DOHH2 (cell line): ENCODE measurements around the gene MKNK2.
"Not testable (repeated sequence)": the region's sequence is repeated elsewhere in the genome, so short reads cannot be mapped to it uniquely, and the experiment has no call there.

Experiments
- H3F3A ChIP-seq: fragments of 200-600 bp; sonication (generic), shearing (Covaris generic); 2 replicates; pipeline ENCODE4 v1.6.0; 2016; ENCODE audit warnings: antibody characterized with exemption, mild to moderate bottlenecking; ENCODE audit not compliant: control insufficient read depth, insufficient read depth
- H3K27ac ChIP-seq: fragments of 200-600 bp; sonication (generic); 2 replicates; pipeline ENCODE4 v1.5.1; 2014; ENCODE audit warnings: low read depth, mild to moderate bottlenecking, low read length, moderate library complexity
- H3K27me3 ChIP-seq: fragments of 200-600 bp; sonication (generic); 2 replicates; pipeline ENCODE4 v1.6.1; 2014; ENCODE audit warnings: mild to moderate bottlenecking, low read length, mixed read lengths; ENCODE audit not compliant: control insufficient read depth
- H3K36me3 ChIP-seq: fragments of 200-600 bp; sonication (generic); 2 replicates; pipeline ENCODE4 v1.6.1; 2014; ENCODE audit warnings: mild to moderate bottlenecking, low read length, moderate library complexity, mixed read lengths; ENCODE audit not compliant: control insufficient read depth
- H3K4me1 ChIP-seq: fragments of 200-600 bp; sonication (generic); 2 replicates; pipeline ENCODE4 v1.6.1; 2014; ENCODE audit warnings: mild to moderate bottlenecking, low read length, mixed read lengths; ENCODE audit not compliant: control insufficient read depth
- H3K4me2 ChIP-seq: fragments of 200-600 bp; sonication (generic); 2 replicates; pipeline ENCODE4 v1.6.0; 2014; ENCODE audit warnings: mild to moderate bottlenecking, low read length, moderate library complexity
- H3K4me3 ChIP-seq: fragments of 200-600 bp; sonication (generic); 2 replicates; pipeline ENCODE4 v1.5.1; 2014; ENCODE audit warnings: mild to moderate bottlenecking, low read length, mixed read lengths
- H3K79me2 ChIP-seq: fragments of 200-600 bp; sonication (generic); 2 replicates; pipeline ENCODE4 v1.6.1; 2014; ENCODE audit warnings: mild to moderate bottlenecking, low read length, mixed read lengths; ENCODE audit not compliant: control insufficient read depth
- H3K9me2 ChIP-seq: fragments of 200-600 bp; sonication (generic); replicated peaks from 2 replicates; pipeline ENCODE4 v1.6.1; 2014; ENCODE audit warnings: mild to moderate bottlenecking, low read length, mixed read lengths; ENCODE audit not compliant: control insufficient read depth
- H3K9me3 ChIP-seq: fragments of 200-600 bp; sonication (generic); 2 replicates; pipeline ENCODE4 v1.6.1; 2014; ENCODE audit warnings: antibody characterized with exemption, low read length, mixed read lengths; ENCODE audit not compliant: control insufficient read depth, insufficient read depth
- H4K20me1 ChIP-seq: fragments of 200-600 bp; sonication (generic); 2 replicates; pipeline ENCODE4 v1.6.0; 2014; ENCODE audit warnings: low read depth, mild to moderate bottlenecking, antibody characterized with exemption, low read length, moderate library complexity; ENCODE audit not compliant: control insufficient read depth, insufficient read depth
- CTCF ChIP-seq: fragments of 200-600 bp; sonication (generic); IDR thresholded peaks from one replicate; pipeline ENCODE4 v1.5.1; 2014; ENCODE audit warnings: antibody characterized with exemption, mild to moderate bottlenecking, low read depth, low read length; ENCODE audit not compliant: poor library complexity, severe bottlenecking
- EZH2phosphoT487 ChIP-seq: fragments of 200-600 bp; sonication (generic); IDR thresholded peaks from 2 replicates; pipeline ENCODE4 v1.6.1; 2017; ENCODE audit warnings: borderline replicate concordance, mild to moderate bottlenecking, antibody characterized with exemption, low read length, moderate library complexity, mixed read lengths

MKNK2 gene

GRCh38 chr19:2096480-2097202 lies 45.6 kb upstream of the MKNK2 start, which contains the start of gene IZUMO4:
Gene IZUMO4, plus strand, starts transcription at chr19:2096915. Its CDS starts 31 bp downstream, at chr19:2096946.
- TF ChIP-seq EZH2phosphoT487 (no peak), CTCF (peak; percentile 73)
- H3K4me2 ChIP-seq: peak within 1 kb of the TSS; percentile 97
- peaks cover 21% of the 10 kb centered on the region for H3F3A ChIP-seq
- peaks cover 62% of the 10 kb centered on the region for H3K36me3 ChIP-seq
- peak within 1 kb of the TSS; percentile 99 for H3K27ac ChIP-seq
- H3K27me3 ChIP-seq: no peaks in the 10 kb centered on the region
- no peaks in the 10 kb centered on the region for H4K20me1 ChIP-seq
- H3K79me2 ChIP-seq: peaks cover 44% of the 10 kb centered on the region
- H3K4me1 ChIP-seq: peaks cover 35% of the 10 kb centered on the region
- no peaks in the 10 kb centered on the region for H3K9me2 ChIP-seq
- H3K9me3 ChIP-seq: no peaks in the 10 kb centered on the region
- peak within 1 kb of the TSS; percentile 82 for H3K4me3 ChIP-seq

GRCh38 chr19:2096034-2096479 lies 45.0 kb upstream of the MKNK2 start, which contains the start of gene MOB3A:
Gene MOB3A, minus strand, starts transcription at chr19:2096326. Its CDS starts 17,766 bp downstream, at chr19:2078560.
- H3K27ac ChIP-seq: peak within 1 kb of the TSS; percentile 99
- no peaks in the 10 kb centered on the region for H4K20me1 ChIP-seq
- H3K4me2 ChIP-seq: peak within 1 kb of the TSS; percentile 97
- peak; percentile 60 for TF ChIP-seq CTCF
- TF ChIP-seq EZH2phosphoT487: no peak
- H3K4me1 ChIP-seq: peaks cover 40% of the 10 kb centered on the region
- no peaks in the 10 kb centered on the region for H3K9me3 ChIP-seq
- no peaks in the 10 kb centered on the region for H3K9me2 ChIP-seq
- H3K79me2 ChIP-seq: peaks cover 44% of the 10 kb centered on the region
- peaks cover 57% of the 10 kb centered on the region for H3K36me3 ChIP-seq
- H3F3A ChIP-seq: peaks cover 23% of the 10 kb centered on the region
- peak within 1 kb of the TSS; percentile 82 for H3K4me3 ChIP-seq
- no peaks in the 10 kb centered on the region for H3K27me3 ChIP-seq

- peaks cover 58% of the 10 kb centered on the region for H3F3A ChIP-seq
- not testable (repeated sequence) for H4K20me1 ChIP-seq, H3K27me3 ChIP-seq, H3K9me3 ChIP-seq, H3K9me2 ChIP-seq
- peaks cover 58% of the 10 kb centered on the region for H3K79me2 ChIP-seq
- peak overlapping the region; percentile 99 for H3K27ac ChIP-seq
- H3K4me3 ChIP-seq: peak overlapping the region; percentile 82
- peaks cover 69% of the 10 kb centered on the region for H3K4me1 ChIP-seq
- peaks cover 65% of the 10 kb centered on the region for H3K36me3 ChIP-seq
- H3K4me2 ChIP-seq: peak overlapping the region; percentile 74
Observed at GRCh38 chr19:2091926-2092525, 41.0 kb upstream of the MKNK2 start.

GRCh38 chr19:2089727-2090053 lies 38.6 kb upstream of the MKNK2 start:
- Histone ChIP-seq H3K79me2 (peaks cover 49% of the 10 kb centered on the region), H3K4me1 (peaks cover 81% of the 10 kb centered on the region), H4K20me1 (no peaks in the 10 kb centered on the region), H3K27me3 (no peaks in the 10 kb centered on the region), H3K9me2 (no peaks in the 10 kb centered on the region), H3K4me3 (peak overlapping the region; percentile 82), H3K27ac (peak overlapping the region; percentile 99), H3K4me2 (peak overlapping the region; percentile 74), H3K36me3 (peaks cover 61% of the 10 kb centered on the region), H3K9me3 (no peaks in the 10 kb centered on the region), H3F3A (peaks cover 68% of the 10 kb centered on the region)
- TF ChIP-seq EZH2phosphoT487: no peak
- TF ChIP-seq CTCF: no peak
